Stomach smooth muscle (tissue), 2 donors: ENCODE results near the gene WIZ.
A peak's percentile ranks its signal among the peaks of the same experiment; 100 is the strongest.

Experiments used
- H3K27ac ChIP-seq: one replicate; pipeline ENCODE4 v1.7.0; 2013; ENCODE audit warnings: mild to moderate bottlenecking, low read length, inconsistent platforms
- H3K27me3 ChIP-seq, 2 donors: one replicate each; pipeline ENCODE4 v1.7.0; 2013; ENCODE audit warnings: low read length in 2 of 2; ENCODE audit not compliant: insufficient read depth in 2 of 2, control insufficient read depth in 1 of 2
- H3K36me3 ChIP-seq, 2 donors: one replicate each; pipeline ENCODE4 v1.7.0; 2013; ENCODE audit warnings: low read length in 2 of 2; ENCODE audit not compliant: control insufficient read depth in 2 of 2, insufficient read depth in 2 of 2
- H3K4me1 ChIP-seq: one replicate; pipeline ENCODE4 v1.7.0; 2013; ENCODE audit warnings: low read length; ENCODE audit not compliant: control insufficient read depth, insufficient read depth
- H3K4me3 ChIP-seq, 2 donors: one replicate each; pipeline ENCODE4 v1.7.0; 2013; ENCODE audit warnings: low read length in 2 of 2
- H3K9ac ChIP-seq, 2 donors: one replicate each; pipeline ENCODE4 v1.7.0; 2013; ENCODE audit warnings: low read length in 2 of 2, mild to moderate bottlenecking in 1 of 2
- H3K9me3 ChIP-seq, 2 donors: one replicate each; pipeline ENCODE4 v1.7.0; 2013; ENCODE audit warnings: low read length in 2 of 2; ENCODE audit not compliant: control insufficient read depth in 2 of 2
- donor health status: healthy.
- donor health status: Pancreatic carcinoma.

The WIZ gene

GRCh38 chr19:15452111-15453047 is 2.6 kb upstream of the WIZ start:
- Histone ChIP-seq H3K36me3 (peaks cover under 1 to 3% of the 10 kb centered on the region in 2 donors), H3K27me3 (peaks cover 28 to 29% of the 10 kb centered on the region in 2 donors), H3K27ac (peak overlapping the region; percentile 46), H3K9me3 (no peaks in the 10 kb centered on the region), H3K4me1 (peaks cover 34% of the 10 kb centered on the region), H3K4me3 (peak overlapping the region; percentile 76 to 82), H3K9ac (peak overlapping the region; percentile 57 to 60)

- Histone ChIP-seq H3K9me3 (no peaks in the 10 kb centered on the region), H3K4me1 (peaks cover 23% of the 10 kb centered on the region), H3K9ac (no peak overlapping the region), H3K27me3 (peaks cover 10 to 17% of the 10 kb centered on the region in 2 donors), H3K4me3 (no peak overlapping the region), H3K27ac (peak overlapping the region; percentile 76), H3K36me3 (peaks cover 4 to 6% of the 10 kb centered on the region in 2 donors)
Measured at GRCh38 chr19:15450528-15450890, 753 bp upstream of the WIZ start.

GRCh38 chr19:15448778-15449619 is 757 bp downstream of the WIZ start:
- H3K27me3 ChIP-seq = peaks cover 0 to 3% of the 10 kb centered on the region in 2 donors
- peaks cover 4 to 12% of the 10 kb centered on the region in 2 donors for H3K36me3 ChIP-seq
- H3K4me3 ChIP-seq = peak overlapping the region; percentile 62 to 72
- no peaks in the 10 kb centered on the region for H3K9me3 ChIP-seq
- H3K27ac ChIP-seq = peak overlapping the region; percentile 74
- peak overlapping the region; percentile 62 to 77 for H3K9ac ChIP-seq
- H3K4me1 ChIP-seq = peaks cover 23% of the 10 kb centered on the region

GRCh38 chr19:15448044-15448777 is 1.5 kb downstream of the WIZ start:
- Histone ChIP-seq H3K36me3 (peaks cover 4 to 12% of the 10 kb centered on the region in 2 donors), H3K27me3 (no peaks in the 10 kb centered on the region), H3K9ac (no peak overlapping the region), H3K4me3 (peak overlapping the region; percentile 62 to 72), H3K4me1 (peaks cover 20% of the 10 kb centered on the region), H3K9me3 (no peaks in the 10 kb centered on the region), H3K27ac (peak overlapping the region; percentile 74)

- Histone ChIP-seq H3K9me3 (no peaks in the 10 kb centered on the region), H3K4me3 (no peak overlapping the region), H3K9ac (no peak overlapping the region), H3K27ac (no peak overlapping the region), H3K27me3 (no peaks in the 10 kb centered on the region), H3K36me3 (peaks cover 4 to 12% of the 10 kb centered on the region in 2 donors), H3K4me1 (peaks cover 12% of the 10 kb centered on the region)
Measured at GRCh38 chr19:15447057-15447456, 2.7 kb downstream of the WIZ start.

- Histone ChIP-seq H3K27ac (no peak overlapping the region), H3K27me3 (no peaks in the 10 kb centered on the region), H3K4me1 (peaks cover 12% of the 10 kb centered on the region), H3K36me3 (peaks cover 4 to 12% of the 10 kb centered on the region in 2 donors), H3K9me3 (no peaks in the 10 kb centered on the region), H3K4me3 (no peak overlapping the region), H3K9ac (no peak overlapping the region)
Measured at GRCh38 chr19:15445807-15446376, 3.9 kb downstream of the WIZ start.

- Histone ChIP-seq H3K9ac (no peak overlapping the region), H3K4me1 (peaks cover 12% of the 10 kb centered on the region), H3K9me3 (no peaks in the 10 kb centered on the region), H3K4me3 (no peak overlapping the region), H3K36me3 (peaks cover 4 to 12% of the 10 kb centered on the region in 2 donors), H3K27ac (no peak overlapping the region), H3K27me3 (no peaks in the 10 kb centered on the region)
Measured at GRCh38 chr19:15445227-15445605, 4.5 kb downstream of the WIZ start.

GRCh38 chr19:15444505-15445226 is 5.1 kb downstream of the WIZ start:
- Histone ChIP-seq H3K36me3 (peaks cover 4 to 12% of the 10 kb centered on the region in 2 donors), H3K27ac (no peak overlapping the region), H3K9ac (no peak overlapping the region), H3K4me3 (no peak overlapping the region), H3K27me3 (no peaks in the 10 kb centered on the region), H3K9me3 (no peaks in the 10 kb centered on the region), H3K4me1 (peaks cover 12% of the 10 kb centered on the region)

GRCh38 chr19:15443838-15444237 is 5.9 kb downstream of the WIZ start:
- Histone ChIP-seq H3K9me3 (no peaks in the 10 kb centered on the region), H3K36me3 (peaks cover 4 to 12% of the 10 kb centered on the region in 2 donors), H3K27ac (no peak overlapping the region), H3K4me1 (peaks cover 14% of the 10 kb centered on the region), H3K27me3 (no peaks in the 10 kb centered on the region), H3K9ac (no peak overlapping the region), H3K4me3 (no peak overlapping the region)
